ENCODE results near the gene ITGA5.

The ITGA5 gene

GRCh38 chr12:54394281-54394719 lies 24.8 kb downstream of the ITGA5 start:
- no peak overlapping the region for H3K4me3 ChIP-seq (ENCODE audit: low read length)
- no peaks in the 10 kb centered on the region for H3K9me3 ChIP-seq (ENCODE audit: insufficient read depth, low read length)
- H3K4me2 ChIP-seq (ENCODE audit: low read length), result no peak overlapping the region
- TF ChIP-seq EZH2phosphoT487 (IDR thresholded peaks at IDR 0.05; ENCODE audit: low read depth) (no peak), CTCF (IDR thresholded peaks at IDR 0.05; ENCODE audit: low read depth, low read length) (peak; percentile 85)
- no peaks in the 10 kb centered on the region for H4K20me1 ChIP-seq (ENCODE audit: insufficient read depth, low read length)
- H3K27me3 ChIP-seq (ENCODE audit: low read depth, low read length), result 0 out of 2 replicates have a peak, but pooled peaks cover 2% of the 10 kb centered on the region
- H3K4me1 ChIP-seq (ENCODE audit: low read length), result peaks cover 19% of the 10 kb centered on the region
- no peak overlapping the region for H3K27ac ChIP-seq (ENCODE audit: low read length)
- no peak overlapping the region for H3K9ac ChIP-seq (ENCODE audit: low read length)
- no peaks in the 10 kb centered on the region for H3K36me3 ChIP-seq (replicated peaks; ENCODE audit: low read depth, low read length)
- H3K79me2 ChIP-seq (ENCODE audit: low read length), result no peaks in the 10 kb centered on the region
- H2AFZ ChIP-seq (ENCODE audit: low read depth, low read length), result no peak overlapping the region

- H3K36me3 ChIP-seq (replicated peaks; ENCODE audit: low read depth, low read length), result no peaks in the 10 kb centered on the region
- no peak overlapping the region for H3K27ac ChIP-seq (ENCODE audit: low read length)
- H3K79me2 ChIP-seq (ENCODE audit: low read length), result no peaks in the 10 kb centered on the region
- no peak overlapping the region for H2AFZ ChIP-seq (ENCODE audit: low read depth, low read length)
- no peak overlapping the region for H3K4me2 ChIP-seq (ENCODE audit: low read length)
- H3K4me1 ChIP-seq (ENCODE audit: low read length), result peaks cover 19% of the 10 kb centered on the region
- no peak overlapping the region for H3K4me3 ChIP-seq (ENCODE audit: low read length)
- no peak overlapping the region for H3K9ac ChIP-seq (ENCODE audit: low read length)
- 0 out of 2 replicates have a peak, but pooled peaks cover 2% of the 10 kb centered on the region for H3K27me3 ChIP-seq (ENCODE audit: low read depth, low read length)
- H3K9me3 ChIP-seq (ENCODE audit: insufficient read depth, low read length), result no peaks in the 10 kb centered on the region
- TF ChIP-seq EZH2phosphoT487 (IDR thresholded peaks at IDR 0.05; ENCODE audit: low read depth), result no peak
- TF ChIP-seq CTCF (IDR thresholded peaks at IDR 0.05; ENCODE audit: low read depth, low read length), result no peak
- H4K20me1 ChIP-seq (ENCODE audit: insufficient read depth, low read length), result no peaks in the 10 kb centered on the region
These were observed 25.3 kb downstream of the ITGA5 start for GRCh38 chr12:54393743-54394142.

GRCh38 chr12:54393207-54393609 lies 25.9 kb downstream of the ITGA5 start:
- Histone ChIP-seq H2AFZ (ENCODE audit: low read depth, low read length) (no peak overlapping the region), H4K20me1 (ENCODE audit: insufficient read depth, low read length) (no peaks in the 10 kb centered on the region), H3K27me3 (ENCODE audit: low read depth, low read length) (0 out of 2 replicates have a peak, but pooled peaks cover 2% of the 10 kb centered on the region), H3K36me3 (replicated peaks; ENCODE audit: low read depth, low read length) (no peaks in the 10 kb centered on the region), H3K9ac (ENCODE audit: low read length) (no peak overlapping the region), H3K79me2 (ENCODE audit: low read length) (no peaks in the 10 kb centered on the region), H3K4me2 (ENCODE audit: low read length) (no peak overlapping the region), H3K4me1 (ENCODE audit: low read length) (peaks cover 19% of the 10 kb centered on the region), H3K4me3 (ENCODE audit: low read length) (no peak overlapping the region), H3K27ac (ENCODE audit: low read length) (no peak overlapping the region), H3K9me3 (ENCODE audit: insufficient read depth, low read length) (no peaks in the 10 kb centered on the region)
- no peak for TF ChIP-seq EZH2phosphoT487 (IDR thresholded peaks at IDR 0.05; ENCODE audit: low read depth)
- no peak for TF ChIP-seq CTCF (IDR thresholded peaks at IDR 0.05; ENCODE audit: low read depth, low read length)

- H3K9ac ChIP-seq (ENCODE audit: low read length), result no peak overlapping the region
- H4K20me1 ChIP-seq (ENCODE audit: insufficient read depth, low read length), result no peaks in the 10 kb centered on the region
- no peak overlapping the region for H3K4me3 ChIP-seq (ENCODE audit: low read length)
- H3K27me3 ChIP-seq (ENCODE audit: low read depth, low read length), result 0 out of 2 replicates have a peak, but pooled peaks cover 2% of the 10 kb centered on the region
- H3K4me1 ChIP-seq (ENCODE audit: low read length), result peaks cover 20% of the 10 kb centered on the region
- H3K4me2 ChIP-seq (ENCODE audit: low read length), result no peak overlapping the region
- TF ChIP-seq CTCF (IDR thresholded peaks at IDR 0.05; ENCODE audit: low read depth, low read length) (no peak), EZH2phosphoT487 (IDR thresholded peaks at IDR 0.05; ENCODE audit: low read depth) (no peak)
- H3K27ac ChIP-seq (ENCODE audit: low read length), result no peak overlapping the region
- no peak overlapping the region for H2AFZ ChIP-seq (ENCODE audit: low read depth, low read length)
- no peaks in the 10 kb centered on the region for H3K79me2 ChIP-seq (ENCODE audit: low read length)
- no peaks in the 10 kb centered on the region for H3K9me3 ChIP-seq (ENCODE audit: insufficient read depth, low read length)
- H3K36me3 ChIP-seq (replicated peaks; ENCODE audit: low read depth, low read length), result no peaks in the 10 kb centered on the region
These were observed 26.4 kb downstream of the ITGA5 start for GRCh38 chr12:54392485-54393206.
